ENCODE results near the gene FREM1.

DNA sequence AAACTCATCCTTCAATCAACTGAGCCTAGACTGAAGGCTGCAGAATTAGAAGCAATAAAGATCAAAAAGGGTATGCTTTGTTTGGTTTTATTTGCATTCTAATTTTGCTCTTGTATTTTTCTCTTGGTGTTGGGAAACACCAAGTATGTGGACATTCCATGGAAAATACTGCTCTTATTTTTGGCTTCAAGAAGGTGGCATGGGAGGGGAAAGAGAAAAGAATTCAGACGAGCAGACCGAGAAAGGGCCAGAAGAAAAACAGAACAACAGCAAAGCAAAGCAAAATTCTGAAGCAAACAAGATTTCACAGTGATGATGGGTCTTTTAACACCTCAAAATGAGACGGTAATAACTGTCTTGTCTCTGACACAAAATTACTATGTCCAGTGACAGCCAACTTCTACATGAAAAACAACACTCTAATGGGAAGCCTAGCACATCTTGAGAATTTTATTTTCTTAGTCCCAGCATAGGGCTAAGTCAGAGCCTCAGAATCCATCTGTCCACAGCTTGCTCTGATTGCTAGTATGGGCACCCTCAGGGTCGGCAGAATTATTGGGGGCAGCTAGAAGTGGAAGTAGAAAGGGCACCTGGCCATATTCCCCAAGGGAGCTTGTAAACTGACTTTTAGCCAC, 26.8 kb downstream of the FREM1 start:
- TF ChIP-seq CTCF (IDR thresholded peaks at IDR 0.05) (no peak), EP300 (IDR thresholded peaks at IDR 0.05) (no peak), POLR2A (IDR thresholded peaks at IDR 0.05) (no peak), POLR2AphosphoS5 (IDR thresholded peaks at IDR 0.05) (peak in 1 of 3 donors; percentile 37)
